Endometrial microvascular endothelial cells (primary cell): ENCODE results near the gene EXOC2. TPM values are rescaled to one million over a fixed set of nuclear protein-coding genes. Genes with fewer than 3 reads are reported as not detected.
"Not testable (repeated sequence)": the region's sequence is repeated elsewhere in the genome, so short reads cannot be mapped to it uniquely, and the experiment has no call there.

ENCODE experiments used
- in situ Hi-C: cut with HindIII; loops from 2 replicates; pipeline ENCODE4 v1.10.0; 2017; ENCODE audit warnings: low sequenced_read_pairs, low pct_unique_long_range_greater_than_20kb; ENCODE audit errors: inconsistent ontology term
- total RNA-seq: library from RNA; depleted of rRNA; stranded (reverse); fragments of >200 nt; gene quantifications from one replicate; pipeline ENCODE4 v1.2.3, GENCODE V29; 2015; ENCODE audit errors: inconsistent ontology term

EXOC2 gene
- total RNA-seq, 1 donor from 2014 or later, result 59.8 TPM

GRCh38 chr6:689223-689622 lies 3.7 kb downstream of the EXOC2 start:
- in situ Hi-C loops, result no loop called here

GRCh38 chr6:686497-686896 lies 6.4 kb downstream of the EXOC2 start:
- in situ Hi-C loops, result no loop called here

GRCh38 chr6:684831-685636 lies 7.9 kb downstream of the EXOC2 start:
- in situ Hi-C loops, result no loop called here

- in situ Hi-C loops, result no loop called here
Measured at GRCh38 chr6:683742-684440, 9.0 kb downstream of the EXOC2 start.

GRCh38 chr6:680666-681340 lies 12.1 kb downstream of the EXOC2 start:
- in situ Hi-C loops, result no loop called here

- in situ Hi-C loops, result no loop called here
Measured at GRCh38 chr6:680251-680650, 12.7 kb downstream of the EXOC2 start.

- in situ Hi-C loops, result no loop called here
Measured at GRCh38 chr6:679282-679681, 13.7 kb downstream of the EXOC2 start.

- in situ Hi-C loops, result no loop called here
Measured at GRCh38 chr6:678520-678919, 14.4 kb downstream of the EXOC2 start.

- in situ Hi-C loops, result no loop called here
Measured at GRCh38 chr6:677919-678318, 15.0 kb downstream of the EXOC2 start.

GRCh38 chr6:674956-675355 lies 18.0 kb downstream of the EXOC2 start:
- in situ Hi-C loops, result no loop called here

GRCh38 chr6:674406-674805 lies 18.5 kb downstream of the EXOC2 start:
- in situ Hi-C loops, result no loop called here

- in situ Hi-C loops, result no loop called here
Measured at GRCh38 chr6:667253-667927, 25.5 kb downstream of the EXOC2 start.

GRCh38 chr6:665403-666267 lies 27.3 kb downstream of the EXOC2 start:
- in situ Hi-C loops, result no loop called here

GRCh38 chr6:663788-664187 lies 29.2 kb downstream of the EXOC2 start:
- in situ Hi-C loops, result not testable (repeated sequence)

GRCh38 chr6:659716-660581 lies 33.0 kb downstream of the EXOC2 start:
- in situ Hi-C loops, result no loop called here

GRCh38 chr6:658244-658643 lies 34.7 kb downstream of the EXOC2 start:
- in situ Hi-C loops, result no loop called here

- in situ Hi-C loops, result no loop called here
Measured at GRCh38 chr6:657743-658142, 35.2 kb downstream of the EXOC2 start.
